ENCODE measurements around the gene ADGRB2. TPM values are rescaled to one million over a fixed set of nuclear protein-coding genes. Genes with fewer than 3 reads are reported as not detected.

ADGRB2 gene
- total RNA-seq, 1 donor from 2014 or later, result 15.8 TPM

- DNase-seq, result no peak
- H3K27ac Mint-ChIP-seq (ENCODE audit: unreplicated experiment), result no peak overlapping the region
- no peaks in the 10 kb centered on the region for H3K36me3 Mint-ChIP-seq (ENCODE audit: unreplicated experiment)
- peaks cover 27% of the 10 kb centered on the region for H3K4me1 Mint-ChIP-seq (ENCODE audit: low read depth, unreplicated experiment)
- H3K27me3 Mint-ChIP-seq (ENCODE audit: unreplicated experiment), result peaks cover 12% of the 10 kb centered on the region
- TF ChIP-seq CTCF (IDR thresholded peaks at IDR 0.05; ENCODE audit: partially characterized antibody, unreplicated experiment), result no peak
- H3K9me3 Mint-ChIP-seq (ENCODE audit: unreplicated experiment), result peaks cover 23% of the 10 kb centered on the region
- no peak overlapping the region for H3K4me3 Mint-ChIP-seq (ENCODE audit: unreplicated experiment)
These were observed 69.2 kb downstream of the ADGRB2 start for GRCh38 chr1:31694964-31695313.

GRCh38 chr1:31694069-31694963 is 69.8 kb downstream of the ADGRB2 start:
- H3K4me1 Mint-ChIP-seq (ENCODE audit: low read depth, unreplicated experiment), result peaks cover 28% of the 10 kb centered on the region
- H3K9me3 Mint-ChIP-seq (ENCODE audit: unreplicated experiment), result peaks cover 22% of the 10 kb centered on the region
- peaks cover 9% of the 10 kb centered on the region for H3K27me3 Mint-ChIP-seq (ENCODE audit: unreplicated experiment)
- peak overlapping the region; percentile 91 for H3K27ac Mint-ChIP-seq (ENCODE audit: unreplicated experiment)
- no peaks in the 10 kb centered on the region for H3K36me3 Mint-ChIP-seq (ENCODE audit: unreplicated experiment)
- DNase-seq, result no peak
- no peak overlapping the region for H3K4me3 Mint-ChIP-seq (ENCODE audit: unreplicated experiment)
- no peak for TF ChIP-seq CTCF (IDR thresholded peaks at IDR 0.05; ENCODE audit: partially characterized antibody, unreplicated experiment)

- H3K9me3 Mint-ChIP-seq (ENCODE audit: unreplicated experiment), result peaks cover 19% of the 10 kb centered on the region
- peak overlapping the region; percentile 66 for H3K4me3 Mint-ChIP-seq (ENCODE audit: unreplicated experiment)
- DNase-seq, result peak; percentile 62
- H3K4me1 Mint-ChIP-seq (ENCODE audit: low read depth, unreplicated experiment), result peaks cover 28% of the 10 kb centered on the region
- peak overlapping the region; percentile 91 for H3K27ac Mint-ChIP-seq (ENCODE audit: unreplicated experiment)
- TF ChIP-seq CTCF (IDR thresholded peaks at IDR 0.05; ENCODE audit: partially characterized antibody, unreplicated experiment), result no peak
- H3K36me3 Mint-ChIP-seq (ENCODE audit: unreplicated experiment), result no peaks in the 10 kb centered on the region
- H3K27me3 Mint-ChIP-seq (ENCODE audit: unreplicated experiment), result peaks cover 9% of the 10 kb centered on the region
These were observed 70.9 kb downstream of the ADGRB2 start for GRCh38 chr1:31693231-31693630.

- no peak overlapping the region for H3K27ac Mint-ChIP-seq (ENCODE audit: unreplicated experiment)
- no peak overlapping the region for H3K4me3 Mint-ChIP-seq (ENCODE audit: unreplicated experiment)
- H3K4me1 Mint-ChIP-seq (ENCODE audit: low read depth, unreplicated experiment), result peaks cover 26% of the 10 kb centered on the region
- no peak for DNase-seq
- H3K36me3 Mint-ChIP-seq (ENCODE audit: unreplicated experiment), result no peaks in the 10 kb centered on the region
- H3K9me3 Mint-ChIP-seq (ENCODE audit: unreplicated experiment), result peaks cover 12% of the 10 kb centered on the region
- H3K27me3 Mint-ChIP-seq (ENCODE audit: unreplicated experiment), result peaks cover 14% of the 10 kb centered on the region
- no peak for TF ChIP-seq CTCF (IDR thresholded peaks at IDR 0.05; ENCODE audit: partially characterized antibody, unreplicated experiment)
These were observed 72.2 kb downstream of the ADGRB2 start for GRCh38 chr1:31691951-31692350.

- Mint-ChIP-seq H3K27ac (ENCODE audit: unreplicated experiment) (no peak overlapping the region), H3K4me1 (ENCODE audit: low read depth, unreplicated experiment) (peaks cover 27% of the 10 kb centered on the region), H3K4me3 (ENCODE audit: unreplicated experiment) (no peak overlapping the region), H3K9me3 (ENCODE audit: unreplicated experiment) (peaks cover 12% of the 10 kb centered on the region), H3K36me3 (ENCODE audit: unreplicated experiment) (no peaks in the 10 kb centered on the region), H3K27me3 (ENCODE audit: unreplicated experiment) (peaks cover 14% of the 10 kb centered on the region)
- no peak for DNase-seq
- TF ChIP-seq CTCF (IDR thresholded peaks at IDR 0.05; ENCODE audit: partially characterized antibody, unreplicated experiment), result no peak
These were observed 72.7 kb downstream of the ADGRB2 start for GRCh38 chr1:31691446-31691845.

Measured in glutamatergic neuron (in vitro differentiated cells).